C1 segment of cervical spinal cord (tissue), 14 donors: ENCODE results near the gene ASB6.

Experiments
- DNase-seq, 14 donors: peaks; one replicate each; lab custom pipeline; 2025; lab: John Stamatoyannopoulos, UW

Gene ASB6, protein sequence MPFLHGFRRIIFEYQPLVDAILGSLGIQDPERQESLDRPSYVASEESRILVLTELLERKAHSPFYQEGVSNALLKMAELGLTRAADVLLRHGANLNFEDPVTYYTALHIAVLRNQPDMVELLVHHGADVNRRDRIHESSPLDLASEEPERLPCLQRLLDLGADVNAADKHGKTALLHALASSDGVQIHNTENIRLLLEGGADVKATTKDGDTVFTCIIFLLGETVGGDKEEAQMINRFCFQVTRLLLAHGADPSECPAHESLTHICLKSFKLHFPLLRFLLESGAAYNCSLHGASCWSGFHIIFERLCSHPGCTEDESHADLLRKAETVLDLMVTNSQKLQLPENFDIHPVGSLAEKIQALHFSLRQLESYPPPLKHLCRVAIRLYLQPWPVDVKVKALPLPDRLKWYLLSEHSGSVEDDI

GRCh38 chr9:129641750-129642585 lies at the start of gene ASB6:
TSS of gene ASB6 (minus strand) at chr9:129642151. CDS start at chr9:129641999, 152 bp downstream.
- DNase-seq: peak; percentile 54 to 99 (median 93)

DNA sequence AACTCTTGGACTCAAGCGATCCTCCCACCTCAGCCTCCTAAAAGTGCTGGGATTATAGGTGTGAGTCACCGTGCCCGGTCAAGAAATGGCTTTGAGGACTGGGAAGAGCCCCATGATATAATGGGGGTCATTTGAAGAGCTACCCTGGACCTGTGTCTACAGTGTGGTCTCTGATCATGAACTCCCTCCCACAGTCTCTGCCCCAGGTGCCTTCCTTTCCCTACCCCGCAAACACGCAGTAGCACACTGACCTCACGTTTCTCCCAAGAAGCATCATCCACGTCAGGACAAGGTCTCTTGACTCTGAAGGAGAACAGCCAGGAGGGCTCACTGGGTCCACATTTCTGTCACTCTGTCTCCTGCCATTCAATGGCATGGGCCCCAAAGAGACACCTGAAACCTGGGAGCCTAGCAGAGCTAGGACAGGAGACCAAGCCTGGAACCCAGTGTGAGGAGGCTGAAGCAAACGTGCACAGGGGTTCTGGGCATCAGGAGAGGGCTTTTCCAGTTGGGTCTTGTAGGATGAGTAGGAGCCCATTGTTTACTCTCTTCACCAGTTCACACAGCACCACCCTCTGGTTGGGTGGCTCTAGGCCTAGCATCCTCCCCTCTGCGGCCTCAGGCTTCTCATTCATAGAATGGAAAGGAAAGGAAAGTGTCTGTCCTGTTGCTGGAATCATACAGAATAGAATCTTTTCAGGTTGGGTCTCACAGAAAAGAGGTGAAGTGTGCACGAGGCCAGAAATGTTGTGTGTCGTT lies 46.5 kb upstream of the ASB6 start:
- no peak for DNase-seq

DNA sequence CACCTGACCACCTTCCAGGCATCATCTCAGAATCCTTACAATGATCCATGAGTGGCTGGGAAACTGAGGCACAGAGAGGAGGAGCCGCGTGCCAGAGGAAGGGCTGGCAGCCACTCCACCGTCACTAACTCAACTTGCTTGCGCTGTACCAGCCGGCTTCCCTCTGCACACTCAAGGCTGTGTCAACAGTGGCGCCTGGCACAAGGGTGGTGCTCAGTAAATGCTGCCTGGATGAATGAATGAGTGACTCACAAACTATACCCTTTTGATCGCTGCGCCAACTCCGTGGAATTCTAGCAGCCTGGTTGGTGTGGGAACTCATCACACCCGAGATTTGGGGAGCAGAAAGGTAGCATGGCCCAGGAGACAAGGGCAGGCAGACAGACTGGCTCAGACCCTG lies 45.4 kb upstream of the ASB6 start:
- DNase-seq: no peak

DNA sequence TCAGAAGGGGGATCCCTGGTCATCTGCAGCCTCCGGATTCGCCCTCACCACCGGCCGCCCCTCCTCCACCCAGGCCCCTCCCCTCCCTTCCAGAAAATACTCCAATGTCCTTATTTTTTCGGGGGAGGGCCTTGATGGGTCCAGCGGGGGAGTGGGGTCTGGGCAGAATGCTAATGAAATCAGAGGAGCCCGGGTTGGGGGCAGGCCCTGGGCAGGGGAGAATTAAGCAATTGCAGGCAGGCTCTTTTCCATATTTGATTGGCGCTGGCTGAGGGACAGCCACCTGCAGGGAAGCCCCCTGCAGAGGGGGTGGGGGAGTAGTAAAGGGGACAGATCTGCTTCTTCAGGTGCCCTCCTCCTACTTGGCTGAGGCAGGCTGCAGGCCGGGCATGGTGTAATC lies 44.8 kb upstream of the ASB6 start:
- no peak for DNase-seq

GRCh38 chr9:129685933-129686259 lies 43.9 kb upstream of the ASB6 start:
- DNase-seq: no peak

GRCh38 chr9:129685220-129685932 lies 43.4 kb upstream of the ASB6 start:
- no peak for DNase-seq

DNA sequence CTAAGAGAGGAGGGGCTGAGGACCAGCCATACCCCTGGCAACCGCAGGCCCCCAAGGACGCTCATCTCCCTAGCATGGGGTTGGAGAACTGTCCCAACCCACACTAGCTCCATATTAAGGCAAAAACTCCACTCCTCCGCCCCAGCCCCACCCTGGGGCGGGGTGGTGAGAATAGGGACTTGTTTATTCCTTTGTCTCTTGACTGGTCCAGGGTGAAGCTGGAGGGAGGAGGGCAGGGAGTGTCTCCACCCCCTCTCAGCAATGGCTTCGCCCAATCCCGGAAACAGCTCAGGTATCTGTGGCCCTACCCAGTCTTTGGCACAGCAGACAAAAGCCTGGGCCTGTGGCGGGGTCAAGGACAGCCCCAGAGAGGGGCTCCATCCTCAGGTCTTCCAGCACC lies 40.4 kb upstream of the ASB6 start:
- no peak for DNase-seq

GRCh38 chr9:129681924-129682323 lies 40.0 kb upstream of the ASB6 start:
- no peak for DNase-seq

DNA sequence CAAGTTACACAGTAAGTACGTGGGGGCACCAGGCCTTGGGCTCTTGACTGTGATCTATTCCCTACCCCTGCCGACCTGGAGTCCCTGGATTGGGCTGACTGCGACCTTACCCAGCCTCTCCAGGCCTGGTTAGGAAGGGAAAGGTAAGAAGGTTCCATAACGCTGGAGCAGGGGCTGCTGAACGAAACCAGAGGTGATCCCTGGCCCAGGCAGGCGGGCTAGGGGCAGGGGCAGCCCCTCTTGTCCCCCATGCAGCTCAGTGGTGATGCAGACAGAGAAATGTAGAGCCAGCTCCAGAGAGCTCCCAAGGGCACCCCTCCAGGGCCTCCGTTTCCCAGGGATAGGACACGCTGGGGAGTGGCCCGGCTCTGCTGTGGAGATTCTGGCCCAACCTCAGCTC lies 37.6 kb upstream of the ASB6 start:
- no peak for DNase-seq

- no peak for DNase-seq
Measured at GRCh38 chr9:129678844-129679243, 36.9 kb upstream of the ASB6 start.

DNA sequence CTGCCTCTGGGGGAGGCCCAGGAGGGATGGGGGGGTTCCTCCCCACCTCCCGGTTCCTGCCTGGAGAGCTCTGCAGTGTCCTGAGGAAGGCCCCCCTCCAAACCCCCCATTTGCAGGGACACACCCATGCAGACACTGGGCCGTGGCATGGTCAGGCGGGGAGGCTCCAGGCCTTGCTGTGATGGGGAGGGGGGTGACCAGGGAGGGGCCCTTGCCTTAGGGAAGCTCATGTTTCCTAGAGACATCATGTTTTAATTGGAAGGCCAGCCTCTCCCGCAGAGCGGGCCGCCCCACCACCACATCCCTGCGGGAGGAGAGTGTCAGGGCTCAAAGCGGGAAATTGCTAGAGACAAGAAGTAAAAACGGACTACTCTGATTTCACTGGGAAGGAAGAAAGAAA lies 35.5 kb upstream of the ASB6 start:
- DNase-seq: no peak

DNA sequence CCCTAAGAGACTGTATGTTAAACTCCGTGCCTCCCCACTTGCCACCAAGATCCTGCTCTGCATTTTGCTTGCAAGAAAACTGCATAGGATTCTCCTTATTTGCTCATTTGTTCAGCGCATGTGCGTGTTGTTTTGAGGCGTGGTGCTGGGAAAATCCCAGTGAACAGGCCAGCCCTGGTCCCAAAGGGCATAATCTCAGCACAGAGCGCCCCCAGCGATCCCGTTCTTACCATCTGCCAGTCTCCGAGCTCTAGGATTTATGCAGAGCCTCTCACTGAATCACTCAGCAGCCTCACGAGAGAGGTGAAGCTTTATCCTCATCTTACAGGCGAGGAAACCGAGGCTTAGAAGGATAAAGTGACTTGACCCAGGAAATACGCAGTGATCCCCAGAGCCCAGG lies 35.0 kb upstream of the ASB6 start:
- DNase-seq: no peak

- no peak for DNase-seq
Measured at GRCh38 chr9:129676287-129676686, 34.3 kb upstream of the ASB6 start.

DNA sequence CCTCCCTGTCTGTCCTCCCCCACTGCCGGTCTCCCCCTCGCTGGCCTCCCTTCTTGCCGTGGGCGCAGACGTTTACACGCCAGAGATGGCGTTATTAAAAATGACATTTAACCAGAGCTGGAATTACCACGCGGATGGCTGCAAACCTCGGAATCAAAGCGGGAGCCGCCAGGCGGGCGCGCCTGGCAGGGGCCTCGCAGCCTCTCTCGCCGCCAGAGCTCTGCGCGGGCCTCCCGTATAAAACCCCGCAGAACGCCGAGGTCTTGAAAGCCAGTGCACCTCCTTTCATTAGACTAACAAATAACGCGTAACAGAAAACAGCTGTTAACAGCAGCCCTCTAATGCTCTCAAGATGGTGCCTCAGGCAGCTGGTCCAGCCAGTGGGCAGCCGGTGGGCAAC lies 33.7 kb upstream of the ASB6 start:
- DNase-seq: no peak

GRCh38 chr9:129674229-129674628 lies 32.3 kb upstream of the ASB6 start:
- DNase-seq: no peak

DNA sequence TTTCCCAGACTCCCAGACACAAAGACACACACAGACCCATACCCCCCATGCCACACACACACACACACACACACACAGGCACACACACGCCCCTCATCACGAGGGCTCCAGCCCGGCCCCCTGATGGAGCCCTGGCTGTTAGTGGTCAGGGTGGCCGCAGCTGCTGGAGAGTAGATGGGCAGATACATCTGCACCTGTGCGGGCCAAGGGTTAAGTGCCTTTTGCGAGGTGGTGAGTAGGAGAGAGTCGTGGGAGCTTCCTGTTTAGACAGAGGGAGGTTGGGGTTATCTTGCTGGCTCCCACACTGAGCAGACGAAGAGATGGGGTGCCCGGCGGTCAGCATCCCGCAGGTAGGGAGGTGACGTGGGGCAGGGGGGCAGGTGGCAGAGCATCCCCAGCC lies 31.7 kb upstream of the ASB6 start:
- no peak for DNase-seq

DNA sequence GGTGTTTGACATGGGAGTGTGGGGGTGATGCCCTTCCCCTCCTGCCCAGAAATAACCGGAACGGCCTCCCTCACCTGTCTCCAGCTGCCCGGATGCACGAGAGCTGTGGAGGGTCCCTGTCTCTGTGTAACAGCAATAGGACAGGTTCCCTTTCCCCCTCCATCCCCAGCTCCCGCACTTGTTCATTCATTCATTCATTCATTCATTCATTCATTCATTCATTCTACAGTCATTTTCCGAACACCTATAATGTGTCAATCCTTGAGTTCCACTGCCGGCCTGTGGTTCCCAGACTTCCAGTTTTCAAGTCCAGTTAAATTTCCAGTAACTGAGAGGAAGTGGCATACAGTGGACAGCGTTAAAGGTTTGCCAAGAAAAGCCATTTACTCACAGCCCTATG lies 30.8 kb upstream of the ASB6 start:
- no peak for DNase-seq

DNA sequence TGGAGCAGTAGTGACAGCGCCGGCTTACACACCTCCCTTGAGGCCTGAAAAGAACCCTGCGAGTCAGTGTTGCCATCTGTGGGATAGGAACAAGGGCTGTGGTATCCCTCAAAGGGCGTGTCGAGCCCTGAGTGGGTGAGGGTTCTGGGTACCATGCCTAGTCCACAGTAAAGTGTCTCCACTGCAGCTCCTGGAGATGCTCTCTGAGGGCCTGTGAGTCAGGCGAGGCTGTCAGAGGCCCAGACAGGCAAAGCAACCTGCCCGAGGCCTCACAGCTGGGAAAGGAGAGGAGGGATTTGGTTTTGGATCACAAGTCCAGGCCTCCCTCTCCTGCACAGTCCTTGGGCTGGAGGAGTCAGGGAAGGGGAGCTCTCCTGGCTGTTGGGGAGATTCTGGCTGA lies 29.6 kb upstream of the ASB6 start:
- DNase-seq: no peak

GRCh38 chr9:129671065-129671464 lies 29.1 kb upstream of the ASB6 start:
- no peak for DNase-seq

GRCh38 chr9:129669946-129670345 lies 28.0 kb upstream of the ASB6 start:
- DNase-seq: no peak

- DNase-seq: no peak
Measured at GRCh38 chr9:129669141-129669718, 27.3 kb upstream of the ASB6 start.
